Iris pigment epithelial cell (primary cell): Measurements from ENCODE around the gene SLC26A8.
"Not testable (repeated sequence)": the region's sequence is repeated elsewhere in the genome, so short reads cannot be mapped to it uniquely, and the experiment has no call there.

Experiments used
- DNase-seq: peaks from one replicate; pipeline ENCODE4 v3.0.0-alpha.2; 2011; ENCODE audit warnings: low read depth

Gene SLC26A8

DNA sequence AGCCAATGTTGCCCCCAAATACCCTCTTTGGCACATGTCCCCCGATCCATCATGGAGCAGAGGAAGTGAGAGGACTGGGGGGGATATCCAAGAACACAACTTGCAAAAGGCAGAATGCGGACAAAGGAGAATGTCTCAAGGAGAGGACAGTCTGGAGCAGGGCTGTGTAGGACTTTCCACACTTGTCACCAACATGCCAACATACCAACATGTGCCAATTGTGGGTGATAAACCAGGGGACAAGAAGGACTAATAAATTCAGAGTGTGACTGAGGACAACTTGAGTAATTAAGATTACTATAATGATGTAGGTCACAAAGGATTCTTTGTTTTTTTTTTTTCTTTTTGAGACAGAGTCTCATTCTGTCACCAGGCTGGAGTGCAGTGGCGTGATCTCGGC lies 8.8 kb downstream of the SLC26A8 start:
- no peak for DNase-seq

DNA sequence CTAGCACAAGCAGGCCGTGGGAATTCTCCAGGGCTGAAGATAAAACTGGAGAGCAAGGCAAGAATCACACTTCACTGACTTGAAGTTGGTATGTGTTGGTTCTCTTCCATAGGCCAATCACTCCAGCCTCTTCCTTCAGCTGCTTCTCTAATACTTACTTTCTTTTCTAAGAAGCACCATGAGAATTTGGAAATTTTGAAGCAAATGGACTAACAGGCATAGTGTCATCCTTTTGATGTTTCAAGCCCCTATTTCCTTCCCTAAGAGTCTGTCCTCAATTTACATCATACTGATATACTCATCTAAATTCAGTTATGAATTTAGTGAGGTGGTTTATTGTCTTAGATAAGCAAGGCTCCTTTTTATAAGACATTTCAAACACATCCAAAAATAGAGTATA lies 24.0 kb downstream of the SLC26A8 start:
- no peak for DNase-seq

DNA sequence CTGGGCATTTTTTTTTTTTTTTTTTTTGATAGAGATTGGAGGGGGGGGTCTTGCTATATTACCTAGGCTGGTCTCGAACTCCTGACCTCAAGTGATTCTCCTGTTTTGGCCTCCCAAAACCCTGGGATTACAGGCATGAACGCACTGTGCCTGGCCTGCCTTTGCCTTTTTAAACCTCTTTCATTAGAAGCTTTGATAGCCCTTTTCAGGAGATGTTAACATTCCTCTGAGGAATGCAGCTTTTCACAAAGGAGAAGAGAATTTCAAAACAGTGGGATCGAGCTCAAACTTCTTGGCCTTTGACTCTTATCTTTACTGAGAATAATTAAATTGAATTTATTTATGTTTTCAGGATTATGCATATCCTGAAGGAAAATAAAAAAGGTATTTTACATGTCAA lies 31.3 kb downstream of the SLC26A8 start:
- no peak for DNase-seq

DNA sequence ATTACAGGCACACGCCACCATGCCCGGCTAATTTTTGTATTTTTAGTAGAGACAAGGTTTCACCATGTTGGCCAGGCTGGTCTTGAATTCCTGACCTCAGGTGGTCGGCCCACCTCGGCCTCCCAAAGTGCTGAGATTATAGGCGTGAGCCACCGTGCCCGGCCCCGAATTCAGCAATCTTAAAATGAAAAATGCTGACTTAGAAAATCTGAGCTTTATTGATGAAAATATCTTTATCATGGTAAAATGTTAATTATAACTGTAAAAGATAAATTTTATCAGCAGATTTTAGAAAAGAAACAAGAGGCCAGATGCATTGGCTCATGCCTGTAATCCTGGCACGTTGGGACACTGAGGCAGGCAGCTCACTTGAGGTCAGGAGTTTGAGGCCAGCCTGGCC lies 36.4 kb downstream of the SLC26A8 start:
- DNase-seq: not testable (repeated sequence)

DNA sequence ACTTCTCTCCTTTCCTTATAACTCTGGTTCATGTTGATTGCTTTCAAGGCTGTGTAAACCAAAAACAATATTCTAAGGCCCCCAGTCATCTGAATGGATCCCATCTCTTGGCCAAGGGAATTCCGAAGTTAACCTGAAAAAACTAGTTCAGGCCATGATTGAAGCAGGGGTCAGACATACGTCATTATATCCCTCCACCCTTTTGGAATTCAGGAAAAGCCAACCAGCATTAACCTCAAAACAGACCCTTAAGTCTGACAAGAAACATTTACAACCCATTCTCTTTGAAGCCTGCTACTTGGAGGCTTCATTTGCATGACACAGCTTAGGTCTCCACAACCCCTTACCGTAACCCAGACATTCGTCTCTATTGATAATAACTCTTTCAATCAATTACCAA lies 39.7 kb downstream of the SLC26A8 start:
- DNase-seq: no peak

DNA sequence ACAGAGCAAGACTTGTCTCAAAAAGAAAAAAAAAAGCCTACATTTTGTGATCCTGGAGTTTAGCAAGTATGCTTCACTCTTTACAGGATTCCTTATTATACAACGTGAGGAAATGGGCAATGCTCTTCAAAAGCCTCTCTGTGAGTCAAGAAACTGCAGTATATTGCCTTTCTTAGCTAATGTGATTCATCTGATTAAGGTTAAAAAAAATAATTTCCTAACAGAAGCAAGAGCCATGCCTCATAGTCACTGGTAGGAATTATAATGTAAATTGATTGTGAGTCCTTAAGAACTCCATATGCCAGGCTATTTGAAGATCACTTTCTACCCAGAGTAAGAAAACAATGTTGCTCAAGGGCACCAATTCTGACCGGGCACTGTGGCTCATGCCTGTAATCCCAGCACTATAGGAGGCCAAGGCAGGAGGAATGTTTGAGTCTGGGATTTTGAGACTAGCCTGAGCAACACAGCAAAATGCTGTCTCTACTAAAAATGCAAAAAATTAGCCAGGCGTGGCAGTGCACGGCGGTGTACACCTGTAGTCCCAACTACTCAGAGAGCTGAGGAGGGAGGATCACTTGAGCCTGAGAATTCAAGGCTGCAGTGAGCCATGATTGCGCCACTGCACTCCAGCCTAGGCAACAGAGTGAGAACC lies 43.3 kb downstream of the SLC26A8 start:
- peak; percentile 3 for DNase-seq

DNA sequence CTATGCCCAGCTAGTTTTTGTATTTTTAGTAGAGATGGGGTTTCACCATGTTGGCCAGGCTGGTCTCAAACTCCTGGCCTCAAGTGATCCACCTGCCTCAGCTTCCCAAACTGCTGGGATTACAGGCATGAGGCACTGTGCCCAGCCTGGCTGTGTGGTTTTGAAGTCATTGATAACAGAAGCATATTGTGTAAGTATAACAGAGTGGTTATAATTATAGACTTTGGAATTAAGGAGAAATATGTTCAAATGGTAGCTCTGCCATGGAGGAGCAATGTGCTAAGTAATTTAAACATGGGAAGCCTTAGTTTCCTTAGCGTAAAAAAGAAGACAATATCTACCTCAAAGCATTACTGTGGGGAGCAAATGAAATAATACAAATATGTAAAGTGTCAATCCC lies 44.3 kb downstream of the SLC26A8 start:
- DNase-seq: not testable (repeated sequence)

DNA sequence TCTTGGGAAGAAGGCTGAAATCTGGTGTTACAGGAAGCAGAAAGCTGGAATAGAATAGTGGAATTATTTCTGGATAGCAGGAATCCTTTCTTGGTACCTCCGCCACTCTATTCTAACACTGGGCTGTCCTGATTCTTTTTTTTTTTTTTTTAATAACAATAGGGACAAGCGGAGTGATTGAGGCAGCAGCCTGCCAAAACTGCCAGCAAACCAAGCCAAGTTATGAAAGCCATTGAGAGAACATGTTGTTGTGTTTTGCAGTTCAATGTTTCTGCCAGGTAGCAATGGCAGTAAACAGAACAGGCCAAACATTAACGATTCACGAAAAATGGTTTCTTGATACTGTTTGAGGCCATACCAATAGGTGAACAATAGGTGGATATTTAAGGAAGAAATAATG lies 47.1 kb downstream of the SLC26A8 start:
- no peak for DNase-seq

DNA sequence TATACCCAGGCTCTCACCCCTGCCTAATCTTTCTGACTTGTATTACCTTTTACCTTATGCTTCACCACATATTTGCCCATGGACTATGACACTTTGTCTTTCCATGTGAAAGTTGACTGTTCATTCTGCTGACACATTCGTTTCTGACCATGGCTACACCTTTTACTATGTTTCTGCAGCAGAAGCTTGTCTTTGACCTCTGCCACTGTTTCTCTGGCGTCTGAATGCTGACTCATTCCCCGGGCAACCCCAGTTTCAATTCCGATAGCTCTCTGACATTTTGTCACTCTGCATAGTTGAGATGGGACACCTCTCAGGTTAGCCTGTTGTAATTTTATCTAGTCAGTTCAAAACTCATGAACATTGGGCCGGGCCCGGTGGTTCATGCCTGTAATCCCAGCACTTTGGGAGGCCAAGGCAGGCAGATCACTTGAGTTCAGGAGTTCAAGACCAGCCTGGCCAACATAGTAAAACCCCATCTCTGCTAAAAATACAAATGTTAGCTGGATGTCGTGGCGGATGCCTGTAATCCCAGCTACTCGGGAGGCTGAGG lies 50.7 kb downstream of the SLC26A8 start:
- DNase-seq: peak; percentile 15

DNA sequence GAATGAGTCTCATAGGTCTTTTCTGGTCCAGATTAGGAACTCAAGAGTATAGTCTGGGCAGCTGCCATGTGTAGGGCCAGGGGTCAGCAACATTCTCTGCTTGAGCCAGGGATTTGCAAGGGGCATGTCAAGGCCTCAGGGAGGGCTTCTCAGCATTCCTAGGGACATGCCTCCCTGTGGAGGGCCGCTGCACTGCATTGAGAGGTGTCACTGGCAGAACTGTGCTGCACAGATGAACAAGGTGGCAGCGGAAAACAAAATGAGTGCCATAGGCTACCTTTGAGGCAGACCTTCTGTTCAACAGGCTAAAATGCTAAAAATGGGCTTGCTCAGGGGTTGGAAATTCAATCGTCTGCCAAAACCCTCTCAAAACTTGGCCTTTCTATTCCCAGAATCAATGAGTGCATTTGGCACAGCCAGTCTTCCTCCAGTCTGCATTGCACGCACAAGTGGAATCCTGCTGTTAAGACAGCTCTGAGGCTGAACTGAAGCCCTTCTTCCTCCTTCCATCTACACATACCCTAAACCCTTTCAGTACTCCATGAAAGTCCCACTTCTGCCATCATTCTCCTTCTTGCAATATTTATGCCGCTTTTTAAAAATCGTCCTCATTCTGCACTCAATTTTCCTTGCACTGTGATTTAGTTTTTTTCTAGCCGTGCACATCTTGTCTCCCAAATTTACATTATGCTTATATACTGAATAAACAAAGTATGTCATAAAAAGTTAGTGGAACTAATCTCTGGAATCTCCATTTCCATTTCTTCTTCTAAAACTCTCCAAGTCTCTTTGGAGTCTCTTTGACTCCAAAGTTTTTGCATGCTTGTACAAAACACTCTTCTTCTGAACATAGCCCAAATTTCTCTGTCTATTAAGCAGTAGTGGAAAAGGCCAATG lies 51.7 kb downstream of the SLC26A8 start:
- no peak for DNase-seq

DNA sequence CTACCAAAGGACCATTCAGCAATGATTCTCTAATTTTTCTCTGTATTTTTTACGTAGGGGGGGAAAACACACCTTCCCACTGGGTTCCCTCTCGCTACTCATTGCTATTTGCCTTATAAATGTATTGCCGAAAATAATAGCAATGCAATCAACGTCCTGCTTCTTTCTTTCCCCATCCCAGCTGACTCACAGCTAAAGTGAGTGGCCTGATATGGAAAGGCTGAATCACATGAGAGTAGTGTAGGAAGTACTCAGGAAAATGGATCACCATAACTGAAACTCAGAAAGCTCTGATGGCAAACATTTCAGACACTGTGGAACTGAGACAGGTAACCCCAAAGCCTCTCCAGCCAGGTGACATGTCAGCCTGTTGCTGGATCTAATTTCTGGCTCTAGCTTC lies 54.3 kb downstream of the SLC26A8 start:
- DNase-seq: peak; percentile 84

DNA sequence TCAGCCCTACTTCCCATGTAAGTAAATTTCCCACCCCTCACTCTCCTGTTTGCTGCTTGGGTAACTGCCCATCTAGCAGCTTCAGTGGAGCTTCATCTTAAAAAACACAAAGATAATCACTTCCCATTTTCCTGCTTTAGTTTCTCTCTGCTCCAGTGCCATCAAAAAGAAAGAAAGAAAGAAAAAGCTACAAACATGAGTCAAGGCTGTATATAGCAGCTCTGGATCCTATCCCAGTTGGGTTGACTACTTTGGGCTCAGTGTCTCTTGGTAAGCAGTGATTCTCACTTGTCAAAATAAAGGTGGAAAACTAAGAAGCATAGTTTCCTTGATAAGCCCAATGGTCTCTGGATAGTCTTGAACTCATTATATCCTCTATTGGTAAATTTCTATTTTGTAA lies 54.8 kb downstream of the SLC26A8 start:
- DNase-seq: peak; percentile 24

DNA sequence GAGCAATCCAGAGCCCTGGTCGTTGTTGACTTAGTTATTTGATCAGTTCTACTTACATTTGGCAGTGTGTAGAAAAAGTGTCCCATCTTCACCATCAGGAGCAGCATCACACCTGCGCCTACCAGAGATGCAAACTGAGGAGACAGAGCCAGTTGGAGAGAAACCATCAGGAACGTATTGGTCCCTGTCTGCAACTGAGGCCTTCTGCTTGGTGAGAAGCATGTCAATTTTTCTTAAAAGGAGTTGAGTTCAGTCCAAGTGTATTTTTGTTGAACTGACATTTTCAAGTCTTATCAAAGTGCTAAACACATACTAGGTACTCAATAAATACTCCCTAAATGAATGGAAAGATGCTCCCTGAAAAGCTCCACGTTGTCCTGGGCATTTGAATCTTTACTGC lies 55.6 kb downstream of the SLC26A8 start:
- no peak for DNase-seq

DNA sequence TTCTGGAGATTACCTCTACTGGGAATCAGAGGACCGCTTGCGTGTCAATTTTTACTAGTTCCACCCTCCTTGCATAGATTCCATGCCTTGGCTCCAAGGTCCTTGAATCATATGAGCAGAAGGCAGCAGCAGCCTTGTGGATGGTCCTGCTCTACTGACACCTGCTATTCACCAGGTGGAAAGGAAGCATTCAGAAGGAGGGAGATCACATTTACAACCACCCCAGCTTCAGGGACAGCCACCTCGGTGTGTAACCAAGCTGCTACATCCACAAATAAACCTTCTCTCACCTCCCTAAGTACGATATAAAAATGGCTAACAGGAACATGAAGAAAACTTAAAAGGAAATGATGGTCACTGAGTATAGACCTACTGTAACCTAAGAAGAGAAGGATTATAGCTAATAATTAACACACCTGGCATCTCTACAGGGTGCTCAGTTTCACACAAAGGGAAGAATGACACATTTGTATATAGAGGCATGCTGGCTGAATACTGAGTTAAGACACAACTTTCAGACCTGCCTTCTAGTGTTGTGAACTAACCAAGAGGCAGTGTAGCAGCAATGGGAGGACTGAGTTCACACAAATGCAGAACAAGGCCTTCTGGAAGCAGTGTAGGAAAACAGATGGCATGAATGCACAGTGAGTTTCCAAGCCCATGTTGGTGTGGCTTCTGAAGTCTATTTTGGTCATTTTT lies 57.2 kb downstream of the SLC26A8 start:
- no peak for DNase-seq

DNA sequence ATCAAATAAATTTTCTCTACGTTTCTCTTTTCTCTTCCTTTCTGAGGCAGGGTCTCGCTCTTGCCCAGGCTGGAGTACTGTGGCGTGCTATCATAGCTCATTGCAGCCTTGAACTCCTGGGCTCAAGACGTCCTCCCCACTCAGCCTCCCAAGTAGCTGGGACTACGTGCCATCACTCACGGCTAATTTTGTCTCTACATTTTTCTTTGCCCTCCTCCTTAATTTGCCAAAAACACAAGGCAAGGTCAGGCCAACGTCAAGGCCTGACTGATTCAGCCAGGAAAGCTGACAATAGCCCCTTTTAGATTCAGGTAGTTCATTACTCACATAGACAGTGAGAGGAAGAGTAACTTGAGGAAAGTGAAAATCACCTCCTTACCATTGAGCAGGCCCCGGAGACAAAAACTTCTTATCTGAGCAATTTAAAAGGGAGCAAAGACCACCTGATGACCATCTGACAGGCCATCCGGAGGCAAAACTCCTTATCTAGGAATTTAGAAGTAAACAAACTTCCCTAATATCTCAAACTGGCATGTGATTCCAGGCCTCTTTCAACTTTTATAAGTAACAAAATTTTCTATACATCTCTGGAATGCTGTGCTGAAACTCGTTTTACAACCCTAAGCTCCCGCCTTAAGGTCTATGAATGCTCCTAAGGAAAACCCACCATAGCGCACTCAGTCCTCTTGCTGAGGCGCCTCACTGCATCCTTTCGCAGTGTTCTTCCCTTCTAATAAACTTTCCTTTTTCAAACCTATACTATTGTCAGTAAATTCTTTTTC lies 61.5 kb downstream of the SLC26A8 start:
- DNase-seq: no peak

DNA sequence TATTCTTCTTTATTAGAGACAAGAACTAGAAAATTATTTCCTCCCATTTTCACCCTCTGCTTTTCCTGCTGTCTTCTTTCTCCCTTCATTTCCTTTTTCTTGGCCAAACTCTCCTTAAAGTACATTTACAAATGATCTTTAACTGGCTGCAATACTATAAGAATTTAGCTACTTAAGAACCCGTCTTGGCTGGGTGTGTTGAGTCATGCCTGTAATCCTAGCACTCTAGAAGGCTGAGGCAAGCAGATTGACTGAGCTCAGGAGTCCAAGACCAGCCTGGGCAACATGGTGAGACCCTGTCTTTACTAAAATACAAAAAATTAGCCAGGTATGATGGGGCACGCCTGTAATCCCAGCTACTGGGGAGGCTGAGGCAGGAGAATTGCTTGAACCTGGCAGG lies 64.3 kb downstream of the SLC26A8 start:
- DNase-seq: peak; percentile 80

DNA sequence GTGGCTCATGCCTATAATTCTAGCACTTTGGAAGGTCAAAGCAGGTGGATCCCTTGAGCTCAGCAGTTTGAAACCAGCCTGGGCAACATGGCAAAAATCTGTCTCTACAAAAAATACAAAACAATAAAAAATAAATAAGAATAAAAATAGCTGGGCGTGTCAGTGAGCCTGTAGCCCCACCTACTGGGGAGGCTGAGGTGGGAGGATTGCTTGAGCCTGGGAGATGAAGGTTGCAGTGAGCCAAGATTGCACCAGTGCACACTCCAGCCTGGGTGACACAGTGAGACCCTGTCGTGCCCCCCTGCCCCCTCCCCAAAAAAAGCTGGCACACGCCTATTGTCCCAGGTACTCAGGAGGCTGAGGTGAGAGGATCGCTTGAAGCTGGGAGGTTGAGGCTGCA lies 68.5 kb downstream of the SLC26A8 start:
- DNase-seq: no peak

DNA sequence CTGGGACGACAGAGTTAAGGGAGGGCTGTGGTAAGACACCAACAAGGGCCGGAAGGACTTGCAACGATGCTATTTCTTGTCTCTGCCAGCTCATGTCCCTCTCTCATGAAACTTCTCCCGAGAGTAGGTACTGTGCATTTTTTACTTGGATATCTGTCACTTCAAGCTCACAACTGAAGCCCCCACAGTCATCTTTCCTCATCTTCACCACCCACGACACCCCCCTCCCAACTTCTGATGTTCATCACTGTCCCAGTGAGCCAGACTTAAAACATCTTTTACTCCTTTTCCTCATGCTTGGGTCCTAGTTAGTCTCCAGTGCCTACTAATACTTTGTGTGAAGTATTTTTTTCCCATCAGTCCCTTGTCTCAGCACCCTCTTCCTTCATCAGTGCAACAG lies 68.9 kb downstream of the SLC26A8 start:
- no peak for DNase-seq

DNA sequence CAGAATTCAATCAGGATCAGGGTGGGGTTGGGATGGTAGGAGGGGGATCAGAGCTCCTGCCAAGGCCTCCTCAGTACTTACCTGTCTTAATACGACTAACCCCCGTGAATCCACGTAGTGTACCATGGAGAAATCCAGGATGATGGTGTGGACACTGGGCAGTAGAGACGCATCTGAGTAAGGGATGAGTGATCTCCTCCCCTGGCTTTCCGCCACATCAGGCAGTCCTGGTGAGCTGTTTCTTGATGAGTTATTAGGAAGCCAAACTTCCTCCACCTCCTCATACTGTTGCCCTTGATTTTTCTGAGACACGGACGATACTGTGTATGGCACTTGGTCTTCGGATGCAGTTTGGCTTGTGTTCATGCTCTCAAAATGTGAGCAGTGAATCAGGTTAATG lies 69.4 kb downstream of the SLC26A8 start:
- DNase-seq: peak; percentile 42

DNA sequence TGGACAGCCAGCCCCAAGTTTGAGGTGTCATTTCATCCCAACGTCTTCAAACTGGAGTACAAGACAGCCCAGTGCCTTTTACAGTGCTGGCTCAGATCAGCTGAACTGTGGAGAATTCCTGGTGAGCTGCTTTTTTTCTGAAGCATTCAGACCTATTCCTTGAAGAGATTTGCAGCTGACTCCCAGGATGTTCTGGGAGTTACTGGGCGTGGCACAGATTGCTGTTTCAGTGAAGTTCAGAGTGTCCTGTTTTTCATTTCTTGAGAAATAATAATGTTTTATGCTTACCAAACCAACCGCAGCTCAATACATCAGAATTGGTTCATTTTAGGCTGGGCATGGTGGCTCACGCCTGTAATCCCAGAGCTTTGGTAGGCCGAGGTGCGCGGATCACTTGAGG lies 70.1 kb downstream of the SLC26A8 start:
- no peak for DNase-seq

DNA sequence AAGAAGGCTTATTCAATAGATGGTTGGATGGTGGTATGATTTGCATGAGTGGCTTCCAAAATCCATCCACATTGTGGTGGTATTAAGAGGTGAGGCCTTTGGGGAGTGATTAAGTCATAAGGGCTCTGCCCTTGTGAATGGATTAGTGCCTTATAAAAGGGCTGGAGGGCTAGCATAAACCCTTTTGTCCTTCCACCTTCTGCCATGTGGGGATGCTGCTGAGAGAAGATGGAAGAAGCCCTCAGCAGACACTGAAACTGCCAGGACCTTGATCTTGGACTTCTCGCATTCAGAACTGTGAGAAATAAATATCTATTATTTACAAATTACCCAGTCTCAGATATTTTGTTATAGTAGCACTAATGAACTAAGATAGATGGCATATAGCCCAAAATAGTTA lies 75.7 kb downstream of the SLC26A8 start:
- DNase-seq: peak; percentile 49

DNA sequence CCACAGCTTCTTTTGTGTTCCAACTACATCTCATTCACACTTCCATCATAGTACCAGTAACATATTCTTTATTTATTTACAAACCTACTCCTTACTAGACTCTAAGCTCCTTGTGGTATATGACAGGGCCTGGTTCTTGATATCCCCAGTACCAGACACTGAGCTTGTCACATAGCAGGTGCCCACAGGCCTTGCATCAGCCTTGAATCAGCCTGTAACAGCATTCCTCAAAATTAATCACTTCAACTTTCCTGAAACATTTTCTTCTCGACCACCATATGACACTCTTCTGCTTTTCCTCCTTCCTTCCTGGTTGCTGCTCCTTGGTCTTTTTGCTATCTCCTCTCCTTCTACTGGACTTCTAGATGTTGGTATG lies 78.8 kb downstream of the SLC26A8 start:
- no peak for DNase-seq
